Effector memory CD4-positive, alpha-beta T cell (primary cell): ENCODE results near the gene RTBDN.
A peak's percentile ranks its signal among the peaks of the same experiment; 100 is the strongest.

Experiments used
- DNase-seq, 3 donors: peaks; one replicate each; pipeline ENCODE4 v3.0.0-alpha.2; 2020
- H3K27ac ChIP-seq: 2 replicates; pipeline ENCODE4 v1.7.0; 2013; ENCODE audit warnings: mild to moderate bottlenecking, low read length, moderate library complexity; ENCODE audit not compliant: insufficient read depth, poor library complexity, severe bottlenecking
- H3K27me3 ChIP-seq: replicated peaks from 2 replicates; pipeline ENCODE4 v1.7.0; 2013; ENCODE audit warnings: mild to moderate bottlenecking, low read length; ENCODE audit not compliant: insufficient read depth, control insufficient read depth, poor library complexity, severe bottlenecking
- H3K36me3 ChIP-seq: 2 replicates; pipeline ENCODE4 v1.7.0; 2013; ENCODE audit warnings: mild to moderate bottlenecking, low read length, moderate library complexity; ENCODE audit not compliant: control insufficient read depth, insufficient read depth
- H3K4me1 ChIP-seq: 2 replicates; pipeline ENCODE4 v1.7.0; 2013; ENCODE audit warnings: low read length, mild to moderate bottlenecking; ENCODE audit not compliant: control insufficient read depth, insufficient read depth, poor library complexity, severe bottlenecking
- H3K4me3 ChIP-seq: 2 replicates; pipeline ENCODE4 v1.7.0; 2013; ENCODE audit warnings: low read length, low read depth, mild to moderate bottlenecking; ENCODE audit not compliant: insufficient read depth, poor library complexity, severe bottlenecking
- H3K9me3 ChIP-seq: 2 replicates; pipeline ENCODE4 v1.7.0; 2013; ENCODE audit warnings: mild to moderate bottlenecking, low read length, moderate library complexity; ENCODE audit not compliant: control insufficient read depth

Gene RTBDN

GRCh38 chr19:12792051-12792852 is 42.1 kb downstream of the RTBDN start:
- Histone ChIP-seq H3K36me3 (peaks cover 16% of the 10 kb centered on the region), H3K27ac (peak overlapping the region; percentile 99), H3K27me3 (no peaks in the 10 kb centered on the region), H3K4me1 (peaks cover 46% of the 10 kb centered on the region), H3K9me3 (no peaks in the 10 kb centered on the region), H3K4me3 (peak overlapping the region; percentile 100)
- peak; percentile 47 to 63 (median 58) for DNase-seq

DNA sequence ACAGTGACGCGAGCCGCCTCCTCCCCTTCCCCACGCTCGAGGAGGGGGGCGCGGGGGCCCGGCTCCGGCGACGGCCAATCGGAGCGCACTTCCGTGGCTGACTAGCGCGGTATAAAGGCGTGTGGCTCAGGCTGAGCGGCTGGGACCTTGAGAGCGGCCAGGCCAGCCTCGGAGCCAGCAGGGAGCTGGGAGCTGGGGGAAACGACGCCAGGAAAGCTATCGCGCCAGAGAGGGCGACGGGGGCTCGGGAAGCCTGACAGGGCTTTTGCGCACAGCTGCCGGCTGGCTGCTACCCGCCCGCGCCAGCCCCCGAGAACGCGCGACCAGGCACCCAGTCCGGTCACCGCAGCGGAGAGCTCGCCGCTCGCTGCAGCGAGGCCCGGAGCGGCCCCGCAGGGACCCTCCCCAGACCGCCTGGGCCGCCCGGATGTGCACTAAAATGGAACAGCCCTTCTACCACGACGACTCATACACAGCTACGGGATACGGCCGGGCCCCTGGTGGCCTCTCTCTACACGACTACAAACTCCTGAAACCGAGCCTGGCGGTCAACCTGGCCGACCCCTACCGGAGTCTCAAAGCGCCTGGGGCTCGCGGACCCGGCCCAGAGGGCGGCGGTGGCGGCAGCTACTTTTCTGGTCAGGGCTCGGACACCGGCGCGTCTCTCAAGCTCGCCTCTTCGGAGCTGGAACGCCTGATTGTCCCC is 42.9 kb downstream of the RTBDN start, which contains the start of gene JUNB:
TSS of gene JUNB (plus strand) at position 142 of the 706 bp plus-strand sequence. CDS start at position 428, 286 bp downstream.
- Histone ChIP-seq H3K36me3 (peaks cover 16% of the 10 kb centered on the region), H3K4me1 (peaks cover 49% of the 10 kb centered on the region), H3K9me3 (no peaks in the 10 kb centered on the region), H3K27ac (peak within 1 kb of the TSS; percentile 99), H3K4me3 (peak within 1 kb of the TSS; percentile 100), H3K27me3 (no peaks in the 10 kb centered on the region)
- DNase-seq: peak; percentile 95 to 97 (median 95)

DNA sequence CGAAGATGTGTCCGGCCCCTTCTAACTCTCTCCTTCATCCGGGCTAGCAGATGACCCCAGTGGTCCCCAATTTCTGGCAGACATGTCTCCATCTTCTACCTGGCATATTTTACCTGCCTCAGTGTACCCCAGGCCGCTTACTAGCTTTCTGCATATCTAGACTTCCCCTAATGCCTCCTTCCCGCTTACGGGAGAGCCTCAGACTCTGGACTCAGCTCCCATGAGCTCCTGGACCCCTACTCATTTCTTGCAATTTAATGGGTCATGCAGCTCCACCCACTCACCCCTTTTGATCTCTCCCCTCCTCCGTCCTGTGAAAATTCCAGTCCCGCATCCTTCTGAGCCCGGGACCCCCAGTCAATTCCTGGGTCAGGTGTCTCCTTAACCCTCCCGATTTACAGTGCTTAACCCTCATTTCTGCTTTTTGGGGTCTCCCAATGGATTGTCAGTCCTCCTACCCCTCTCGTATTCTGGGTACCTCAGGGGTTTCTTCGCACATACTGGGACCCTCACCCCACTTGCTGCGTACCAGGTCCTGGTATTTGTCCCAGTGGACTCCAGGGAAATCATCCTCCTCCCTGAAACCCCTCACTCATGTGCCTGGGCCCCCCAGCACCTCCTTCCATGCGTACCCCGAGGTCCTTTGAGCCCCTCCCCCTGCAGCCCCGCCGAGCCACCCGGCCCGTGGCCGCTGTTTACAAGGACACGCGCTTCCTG is 43.6 kb downstream of the RTBDN start:
- Histone ChIP-seq H3K4me3 (peak overlapping the region; percentile 100), H3K36me3 (peaks cover 16% of the 10 kb centered on the region), H3K9me3 (no peaks in the 10 kb centered on the region), H3K4me1 (peaks cover 49% of the 10 kb centered on the region), H3K27me3 (no peaks in the 10 kb centered on the region), H3K27ac (peak overlapping the region; percentile 99)
- peak in 1 of 3 donors; percentile 9 for DNase-seq

DNA sequence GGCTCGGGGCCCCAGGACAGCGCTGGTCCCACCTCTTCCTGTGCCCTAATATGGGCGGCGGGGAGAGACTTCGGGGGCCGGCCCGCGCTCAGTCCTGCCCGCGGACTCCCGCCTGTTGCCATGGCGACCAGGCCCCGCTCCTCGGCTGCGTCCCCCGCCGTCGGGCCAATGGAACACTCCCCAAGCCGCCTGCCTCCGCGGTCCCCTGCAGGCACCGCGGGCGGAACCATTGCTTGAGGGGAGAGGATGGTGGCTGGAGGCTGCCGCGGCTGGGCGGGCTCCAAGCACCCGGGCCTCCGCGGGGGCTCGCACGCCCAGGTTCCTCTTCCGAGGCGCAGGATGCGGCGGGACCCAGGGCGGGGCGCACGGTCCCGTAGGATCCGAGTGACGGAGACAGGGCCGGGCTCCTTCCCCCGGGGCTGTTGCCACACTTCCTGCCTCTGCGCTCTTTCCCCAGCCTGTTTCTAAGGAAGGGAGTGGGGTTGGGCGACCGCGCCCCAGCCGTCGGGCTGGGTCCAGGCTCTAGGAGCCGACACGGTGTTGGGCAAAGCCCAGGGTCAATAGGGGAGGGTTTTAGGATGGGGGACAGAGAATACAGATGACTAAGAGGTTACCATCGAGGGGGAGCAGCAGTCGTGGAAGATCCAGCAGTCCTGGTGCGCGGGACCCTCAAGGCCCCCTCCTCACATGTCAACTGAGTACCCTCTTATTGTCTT is 44.3 kb downstream of the RTBDN start:
- peaks cover 51% of the 10 kb centered on the region for H3K4me1 ChIP-seq
- no peaks in the 10 kb centered on the region for H3K27me3 ChIP-seq
- peak; percentile 89 to 92 (median 91) for DNase-seq
- H3K9me3 ChIP-seq: no peaks in the 10 kb centered on the region
- H3K27ac ChIP-seq: peak overlapping the region; percentile 99
- peaks cover 16% of the 10 kb centered on the region for H3K36me3 ChIP-seq
- H3K4me3 ChIP-seq: peak overlapping the region; percentile 100

DNA sequence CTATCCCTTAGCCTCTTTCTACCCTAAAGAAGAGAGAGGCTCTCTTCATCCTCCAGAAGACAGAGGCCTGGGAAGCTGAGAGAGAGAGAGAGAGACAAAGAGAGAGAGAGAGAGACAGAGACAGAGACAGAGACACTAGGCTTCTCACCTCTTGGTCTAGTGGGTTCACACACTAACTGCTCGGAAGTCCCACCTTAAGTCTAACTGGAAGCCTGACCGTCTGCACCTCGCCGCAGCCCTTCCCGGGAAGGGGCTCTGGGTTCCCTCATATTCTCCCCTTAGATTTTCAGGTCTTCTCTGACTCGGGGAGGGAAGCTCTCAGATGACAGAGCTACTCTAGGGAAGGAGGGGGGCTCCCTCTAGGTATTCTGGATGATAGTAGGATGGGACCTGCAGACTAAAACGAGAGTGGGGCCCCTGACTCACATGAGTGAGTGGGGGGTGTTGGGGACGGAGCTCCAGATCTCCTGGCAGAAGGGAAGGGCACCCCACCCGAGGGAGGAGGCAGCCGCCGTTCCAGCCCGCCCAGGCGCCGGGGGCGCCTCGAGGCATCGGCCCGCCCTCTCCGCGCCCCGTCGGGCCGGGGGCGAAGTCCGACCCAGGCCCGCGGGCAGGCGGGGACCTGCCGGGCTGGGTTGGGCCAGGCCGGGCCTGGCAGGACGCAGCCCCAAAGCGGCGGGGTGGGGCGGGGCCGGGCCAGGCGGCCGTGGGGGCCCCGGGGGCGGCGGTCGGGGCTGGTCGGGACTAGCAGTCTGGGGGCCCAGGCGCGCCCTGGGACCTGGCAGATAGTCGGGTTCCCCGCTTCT is 45.1 kb downstream of the RTBDN start:
- no peak for DNase-seq
- Histone ChIP-seq H3K4me3 (peak overlapping the region; percentile 100), H3K4me1 (peaks cover 50% of the 10 kb centered on the region), H3K27ac (peak overlapping the region; percentile 99), H3K27me3 (no peaks in the 10 kb centered on the region), H3K36me3 (peaks cover 16% of the 10 kb centered on the region), H3K9me3 (no peaks in the 10 kb centered on the region)

DNA sequence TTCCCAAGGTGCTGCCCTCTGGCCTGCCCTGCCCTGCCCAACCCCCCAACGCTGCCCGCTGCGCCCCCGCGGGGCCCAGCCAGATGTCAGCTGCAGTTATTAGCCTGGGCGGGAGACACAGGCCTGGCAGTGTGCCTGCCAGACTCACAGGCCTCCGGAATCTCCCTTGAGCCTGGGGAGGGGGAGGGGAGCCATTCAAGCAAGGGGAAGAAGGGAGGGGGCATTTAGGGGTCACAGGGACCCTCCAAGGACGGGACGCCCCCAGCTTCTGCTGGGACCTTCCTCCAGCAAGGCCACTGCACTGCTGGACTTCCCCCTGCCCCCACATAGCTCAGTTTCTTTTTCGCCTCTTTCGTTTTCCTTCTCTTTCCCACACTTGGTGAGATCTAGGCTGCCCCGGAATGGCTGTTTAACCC is 45.7 kb downstream of the RTBDN start:
- no peaks in the 10 kb centered on the region for H3K27me3 ChIP-seq
- no peaks in the 10 kb centered on the region for H3K9me3 ChIP-seq
- H3K27ac ChIP-seq: peak overlapping the region; percentile 99
- H3K36me3 ChIP-seq: peaks cover 16% of the 10 kb centered on the region
- DNase-seq: peak; percentile 50 to 56 (median 51)
- H3K4me3 ChIP-seq: no peak overlapping the region
- H3K4me1 ChIP-seq: peaks cover 52% of the 10 kb centered on the region

DNA sequence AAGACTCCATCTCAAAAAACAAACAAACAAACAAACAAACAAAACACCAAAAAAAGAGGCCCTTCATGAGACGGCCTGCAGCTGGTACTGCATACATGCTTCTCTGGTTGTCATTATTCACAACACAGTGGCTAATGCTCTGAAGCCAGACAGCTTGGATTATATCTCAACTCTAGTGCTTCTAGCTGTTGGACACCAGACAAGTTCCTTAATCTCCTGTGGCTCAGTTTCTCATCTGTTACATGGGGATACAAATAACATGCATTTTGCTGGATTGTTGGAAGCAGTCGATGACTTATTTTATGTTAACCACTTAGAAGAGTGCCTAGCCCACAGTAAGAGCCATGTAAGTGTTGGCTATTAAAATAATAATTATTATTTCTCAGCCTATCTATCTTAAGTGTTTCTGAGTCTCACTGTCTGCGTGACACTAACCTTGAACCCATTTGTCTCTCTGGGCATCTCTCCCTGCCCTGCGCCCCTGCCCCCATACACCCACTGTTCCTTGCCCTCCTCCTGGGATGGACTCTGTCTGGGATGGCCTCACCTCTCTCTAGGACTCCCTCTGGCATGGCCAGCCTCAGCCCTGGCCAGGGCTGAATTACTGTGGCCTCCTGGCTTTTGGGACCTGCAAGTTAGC is 46.2 kb downstream of the RTBDN start:
- Histone ChIP-seq H3K27me3 (no peaks in the 10 kb centered on the region), H3K9me3 (no peaks in the 10 kb centered on the region), H3K27ac (peak overlapping the region; percentile 99), H3K4me1 (peaks cover 57% of the 10 kb centered on the region), H3K36me3 (peaks cover 16% of the 10 kb centered on the region), H3K4me3 (no peak overlapping the region)
- DNase-seq: no peak

GRCh38 chr19:12787458-12787857 is 46.9 kb downstream of the RTBDN start:
- Histone ChIP-seq H3K27ac (peak overlapping the region; percentile 27), H3K9me3 (no peaks in the 10 kb centered on the region), H3K27me3 (no peaks in the 10 kb centered on the region), H3K36me3 (peaks cover 10% of the 10 kb centered on the region), H3K4me3 (no peak overlapping the region), H3K4me1 (peaks cover 63% of the 10 kb centered on the region)
- no peak for DNase-seq
